OCI-LY7 (cell line): ENCODE data around the gene C16orf96. TPM values are rescaled to one million over a fixed set of nuclear protein-coding genes. Genes with fewer than 3 reads are reported as not detected.

Source experiments
- BruUV-seq: library from RNA; stranded (reverse); fragments of 400-500 nt; replicated peaks from 2 replicates; lab custom pipeline; 2021; lab: Mats Ljungman, UMichigan
- CTCF ChIA-PET: fragments of 300-600 bp; sonication (Branson Sonifier 250); formaldehyde crosslinking; loops from one replicate; lab custom pipeline; 2022; ENCODE audit warnings: antibody characterized with exemption; ENCODE audit not compliant: unreplicated experiment; lab: Charles Lee
- POLR2A ChIA-PET: fragments of 300-600 bp; sonication (Branson Sonifier 250); formaldehyde crosslinking; loops from one replicate; lab custom pipeline; 2022; ENCODE audit warnings: antibody characterized with exemption; lab: Charles Lee
- DNase-seq: peaks from one replicate; pipeline ENCODE4 v3.0.0-alpha.2; 2015; ENCODE audit warnings: low spot score
- H2AFZ ChIP-seq: fragments of 200-600 bp; sonication (generic), shearing (Covaris generic); 2 replicates; pipeline ENCODE4 v1.6.1; 2014; ENCODE audit warnings: mild to moderate bottlenecking, antibody characterized with exemption, low read length, moderate library complexity
- H3K27ac ChIP-seq: fragments of 200-600 bp; sonication (generic); 2 replicates; pipeline ENCODE4 v1.5.1; 2014; ENCODE audit warnings: mixed run types, low read depth, mild to moderate bottlenecking, moderate library complexity, low read length, inconsistent platforms; ENCODE audit not compliant: poor library complexity, severe bottlenecking
- H3K36me3 ChIP-seq: fragments of 200-600 bp; sonication (generic); 2 replicates; pipeline ENCODE4 v1.6.1; 2014; ENCODE audit warnings: mild to moderate bottlenecking, antibody characterized with exemption, low read length, moderate library complexity, mixed read lengths; ENCODE audit not compliant: insufficient read depth
- H3K4me1 ChIP-seq: fragments of 200-600 bp; sonication (generic); 2 replicates; pipeline ENCODE4 v1.5.1; 2014; ENCODE audit warnings: mild to moderate bottlenecking, low read length; ENCODE audit not compliant: insufficient read depth, poor library complexity, severe bottlenecking
- H3K4me2 ChIP-seq: fragments of 200-600 bp; sonication (generic); 2 replicates; pipeline ENCODE4 v1.6.1; 2014; ENCODE audit warnings: mild to moderate bottlenecking, low read length
- H3K4me3 ChIP-seq: fragments of 200-600 bp; sonication (generic); 2 replicates; pipeline ENCODE4 v1.5.1; 2014; ENCODE audit warnings: mild to moderate bottlenecking, low read depth, low read length; ENCODE audit not compliant: poor library complexity, severe bottlenecking
- H3K79me2 ChIP-seq: fragments of 200-600 bp; sonication (generic); 2 replicates; pipeline ENCODE4 v1.6.1; 2016; ENCODE audit warnings: low read depth, mild to moderate bottlenecking, low read length, moderate library complexity, mixed read lengths; ENCODE audit not compliant: insufficient read depth
- H3K9me2 ChIP-seq: fragments of 200-600 bp; sonication (generic); 2 replicates; pipeline ENCODE4 v1.6.1; 2016; ENCODE audit warnings: mild to moderate bottlenecking, low read length, mixed read lengths; ENCODE audit not compliant: insufficient read depth
- H3K9me3 ChIP-seq: fragments of 200-600 bp; sonication (generic); 2 replicates; pipeline ENCODE4 v1.6.1; 2014; ENCODE audit warnings: mild to moderate bottlenecking, mixed run types, low read length, mixed read lengths
- H4K20me1 ChIP-seq: fragments of 200-600 bp; sonication (generic); 2 replicates; pipeline ENCODE4 v1.6.1; 2014; ENCODE audit warnings: mild to moderate bottlenecking, antibody characterized with exemption, low read length, moderate library complexity, mixed read lengths; ENCODE audit not compliant: insufficient read depth
- CTCF ChIP-seq: fragments of 200-600 bp; sonication (generic); conservative IDR thresholded peaks from 2 replicates; pipeline ENCODE4 v1.5.1; 2014; ENCODE audit warnings: mild to moderate bottlenecking, antibody characterized with exemption, low read length, moderate library complexity, mixed read lengths
- EZH2phosphoT487 ChIP-seq: fragments of 200-600 bp; sonication (generic); IDR thresholded peaks from 2 replicates; pipeline ENCODE4 v1.6.1; 2018; ENCODE audit warnings: low read depth, borderline replicate concordance, mild to moderate bottlenecking, mixed run types, antibody characterized with exemption, low read length, moderate library complexity, mixed read lengths
- intact Hi-C: fragments of 100-400 bp; cut with micrococcal nuclease; formaldehyde crosslinking; loops from one replicate; pipeline ENCODE4 v1.10.0; 2022; ENCODE audit not compliant: unreplicated experiment
- total RNA-seq, 2 experiments: library from RNA; depleted of rRNA in 1 of 2; stranded (reverse); fragments of >200 nt in 1 of 2; shearing (Covaris generic) in 1 of 2; gene quantifications; 2 replicates each; pipeline ENCODE4 v1.2.3, GENCODE V29; 2014 to 2022

Gene C16orf96
- total RNA-seq, 2 experiments from 2014 or later = 0.13 to 0.27 TPM

GRCh38 chr16:4602331-4602730 lies 46.2 kb downstream of the C16orf96 start:
- BruUV-seq = no TSS peak
- no peak overlapping the region for H2AFZ ChIP-seq
- no peaks in the 10 kb centered on the region for H4K20me1 ChIP-seq
- no peaks in the 10 kb centered on the region for H3K36me3 ChIP-seq
- no peak overlapping the region for H3K4me3 ChIP-seq
- no peak overlapping the region for H3K27ac ChIP-seq
- H3K4me2 ChIP-seq = no peak overlapping the region
- H3K4me1 ChIP-seq = no peaks in the 10 kb centered on the region
- no peaks in the 10 kb centered on the region for H3K79me2 ChIP-seq
- CTCF ChIA-PET = no interaction called here
- no peaks in the 10 kb centered on the region for H3K9me3 ChIP-seq
- intact Hi-C loops = no loop called here
- no peak for TF ChIP-seq EZH2phosphoT487
- no peak for TF ChIP-seq CTCF
- DNase-seq = no peak
- POLR2A ChIA-PET = no interaction called here
- H3K9me2 ChIP-seq = no peaks in the 10 kb centered on the region

- CTCF ChIA-PET = no interaction called here
- intact Hi-C loops = no loop called here
- Histone ChIP-seq H3K4me2 (no peak overlapping the region), H3K79me2 (no peaks in the 10 kb centered on the region), H3K9me2 (no peaks in the 10 kb centered on the region), H3K4me3 (no peak overlapping the region), H3K36me3 (no peaks in the 10 kb centered on the region), H4K20me1 (no peaks in the 10 kb centered on the region), H2AFZ (no peak overlapping the region), H3K9me3 (no peaks in the 10 kb centered on the region), H3K4me1 (no peaks in the 10 kb centered on the region), H3K27ac (no peak overlapping the region)
- POLR2A ChIA-PET = interaction anchor here (0.5 kb wide), 1 partner anchor 172 kb away, joined by 3 read pairs; no protein-coding TSS in a partner anchor
- TF ChIP-seq EZH2phosphoT487 = no peak
- no peak for TF ChIP-seq CTCF
- DNase-seq = no peak
- no TSS peak for BruUV-seq
These were observed 47.6 kb downstream of the C16orf96 start for GRCh38 chr16:4603624-4604170.

GRCh38 chr16:4604401-4604800 lies 48.3 kb downstream of the C16orf96 start:
- H3K79me2 ChIP-seq = no peaks in the 10 kb centered on the region
- no peaks in the 10 kb centered on the region for H3K36me3 ChIP-seq
- ChIA-PET CTCF (no interaction called here), POLR2A (no interaction called here)
- TF ChIP-seq EZH2phosphoT487 (no peak), CTCF (no peak)
- BruUV-seq = no TSS peak
- H3K4me2 ChIP-seq = no peak overlapping the region
- no peaks in the 10 kb centered on the region for H3K9me3 ChIP-seq
- no peaks in the 10 kb centered on the region for H3K4me1 ChIP-seq
- H3K4me3 ChIP-seq = no peak overlapping the region
- no peaks in the 10 kb centered on the region for H4K20me1 ChIP-seq
- no peak overlapping the region for H2AFZ ChIP-seq
- H3K9me2 ChIP-seq = no peaks in the 10 kb centered on the region
- no peak for DNase-seq
- H3K27ac ChIP-seq = no peak overlapping the region
- intact Hi-C loops = no loop called here
